Fibroblast of mammary gland (primary cell): ENCODE measurements around the gene CAMKMT.

Experiments
- DNase-seq: peaks from one replicate; pipeline ENCODE4 v3.0.0-alpha.2; 2010; ENCODE audit warnings: low read depth
- H3K4me3 ChIP-seq: 2 replicates; pipeline ENCODE4 v1.5.1; 2011; ENCODE audit warnings: low read depth, mild to moderate bottlenecking, low read length, moderate library complexity; ENCODE audit not compliant: control insufficient read depth
- TF ChIP-seq, protein P1 (sequence below): conservative IDR thresholded peaks from 2 replicates; pipeline ENCODE4 v1.5.1; 2011; ENCODE audit warnings: low read depth, low read length, inconsistent platforms; ENCODE audit not compliant: control insufficient read depth, insufficient read depth

The CAMKMT gene

DNA sequence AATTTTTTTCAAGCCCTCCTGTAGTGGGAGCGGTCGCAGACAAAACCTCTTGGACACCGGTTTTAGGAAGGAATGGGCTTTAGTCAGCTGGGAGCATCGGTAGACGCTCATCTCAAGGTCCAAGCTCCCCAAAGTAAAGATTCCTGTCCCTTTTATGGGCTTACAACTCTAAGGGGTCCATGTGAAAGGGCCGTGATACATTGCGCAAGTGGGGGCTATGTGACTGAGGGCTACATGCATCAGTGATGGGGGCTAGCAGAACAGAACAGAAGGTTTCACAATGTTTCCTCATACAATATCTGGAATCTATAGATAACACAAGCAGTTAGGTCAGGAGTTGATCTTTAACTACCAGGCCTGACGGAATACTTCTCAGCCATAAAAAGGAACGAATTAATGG lies 62.5 kb downstream of the CAMKMT start:
- H3K4me3 ChIP-seq = no peak overlapping the region
- TF ChIP-seq, protein P1, sequence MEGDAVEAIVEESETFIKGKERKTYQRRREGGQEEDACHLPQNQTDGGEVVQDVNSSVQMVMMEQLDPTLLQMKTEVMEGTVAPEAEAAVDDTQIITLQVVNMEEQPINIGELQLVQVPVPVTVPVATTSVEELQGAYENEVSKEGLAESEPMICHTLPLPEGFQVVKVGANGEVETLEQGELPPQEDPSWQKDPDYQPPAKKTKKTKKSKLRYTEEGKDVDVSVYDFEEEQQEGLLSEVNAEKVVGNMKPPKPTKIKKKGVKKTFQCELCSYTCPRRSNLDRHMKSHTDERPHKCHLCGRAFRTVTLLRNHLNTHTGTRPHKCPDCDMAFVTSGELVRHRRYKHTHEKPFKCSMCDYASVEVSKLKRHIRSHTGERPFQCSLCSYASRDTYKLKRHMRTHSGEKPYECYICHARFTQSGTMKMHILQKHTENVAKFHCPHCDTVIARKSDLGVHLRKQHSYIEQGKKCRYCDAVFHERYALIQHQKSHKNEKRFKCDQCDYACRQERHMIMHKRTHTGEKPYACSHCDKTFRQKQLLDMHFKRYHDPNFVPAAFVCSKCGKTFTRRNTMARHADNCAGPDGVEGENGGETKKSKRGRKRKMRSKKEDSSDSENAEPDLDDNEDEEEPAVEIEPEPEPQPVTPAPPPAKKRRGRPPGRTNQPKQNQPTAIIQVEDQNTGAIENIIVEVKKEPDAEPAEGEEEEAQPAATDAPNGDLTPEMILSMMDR = no peak
- no peak for DNase-seq

DNA sequence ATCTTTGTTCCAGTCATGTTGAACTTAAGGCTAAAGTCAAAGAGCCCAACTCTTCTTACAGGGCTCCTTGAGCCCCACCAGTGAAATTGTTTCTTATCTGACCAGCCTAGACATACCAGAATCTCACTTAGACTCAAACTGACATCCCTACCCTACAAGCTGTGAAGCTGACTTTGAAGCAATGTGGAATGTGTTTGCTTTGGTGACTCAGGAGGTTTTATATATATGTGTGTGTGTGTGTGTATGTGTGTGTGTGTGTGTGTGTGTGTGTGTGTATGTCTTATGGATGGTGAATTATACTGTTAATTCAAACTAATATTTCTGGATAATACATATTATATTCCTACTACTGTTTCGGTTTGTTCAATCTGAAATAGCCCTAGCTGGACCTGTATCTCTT lies 67.3 kb downstream of the CAMKMT start:
- peak; percentile 15 for DNase-seq
- TF ChIP-seq, protein P1 = no peak

DNA sequence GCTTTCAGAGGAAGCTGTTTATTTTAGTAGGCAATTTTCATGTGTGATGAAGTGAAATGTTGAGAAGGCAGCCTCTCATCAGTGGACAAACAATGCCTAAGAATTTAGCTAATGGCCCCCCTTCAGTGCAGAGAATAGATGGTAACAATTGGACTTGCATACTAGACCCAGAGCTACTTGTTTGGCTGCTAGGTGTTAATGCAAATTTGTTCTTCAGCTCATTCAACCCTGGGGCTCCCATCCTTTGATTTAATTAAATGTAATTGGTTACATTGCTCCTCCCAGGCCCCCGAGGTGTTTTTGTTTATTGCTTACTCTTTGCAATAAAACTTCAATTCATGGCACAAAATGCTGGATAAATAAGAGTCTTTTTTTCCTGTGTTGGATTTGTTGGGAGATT lies 68.6 kb downstream of the CAMKMT start:
- H3K4me3 ChIP-seq = no peak overlapping the region
- DNase-seq = no peak
- TF ChIP-seq, protein P1 = no peak

More for the DNA sequence above, 67.3 kb downstream of the CAMKMT start:
- no peak overlapping the region for H3K4me3 ChIP-seq

DNA sequence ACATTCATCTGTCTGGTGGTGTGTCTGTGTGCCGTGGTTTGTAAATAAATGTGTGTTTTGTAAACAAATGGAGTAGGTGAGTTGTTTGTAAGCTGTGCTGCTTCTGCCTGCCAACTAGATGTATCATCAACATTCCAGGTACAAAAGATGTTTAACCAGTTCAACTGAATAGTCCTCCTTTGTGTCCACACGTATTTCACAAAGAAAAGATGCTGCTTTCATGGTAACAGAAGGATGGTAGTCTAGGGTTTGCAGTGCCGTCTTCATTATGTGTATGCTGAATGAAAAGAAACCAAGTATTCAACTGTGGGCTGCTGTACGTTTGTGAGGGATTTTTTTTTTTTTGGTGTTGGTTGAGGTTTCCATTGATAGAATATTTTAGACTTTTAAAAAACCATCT lies 72.1 kb downstream of the CAMKMT start:
- TF ChIP-seq, protein P1 = no peak
- no peak for DNase-seq
- no peak overlapping the region for H3K4me3 ChIP-seq

DNA sequence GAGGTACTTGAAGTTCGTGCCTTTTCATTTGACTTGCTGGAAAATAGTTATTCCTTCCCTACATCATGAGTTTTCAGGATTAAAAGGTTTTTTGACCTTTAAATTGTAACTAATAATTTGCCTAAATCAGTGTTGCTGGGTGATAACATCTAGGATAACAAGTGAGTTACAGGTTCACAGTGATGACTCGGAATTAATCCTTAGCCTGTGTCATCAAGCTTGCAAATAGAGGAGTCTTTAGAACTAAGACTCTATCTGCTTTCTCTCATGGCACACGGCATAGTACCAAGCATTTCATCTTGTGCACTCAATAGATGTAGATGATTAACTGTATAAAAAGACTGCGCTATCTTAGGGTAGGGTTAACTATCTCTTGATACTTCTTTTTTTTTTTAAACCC lies 79.5 kb downstream of the CAMKMT start:
- peak; percentile 23 for DNase-seq

DNA sequence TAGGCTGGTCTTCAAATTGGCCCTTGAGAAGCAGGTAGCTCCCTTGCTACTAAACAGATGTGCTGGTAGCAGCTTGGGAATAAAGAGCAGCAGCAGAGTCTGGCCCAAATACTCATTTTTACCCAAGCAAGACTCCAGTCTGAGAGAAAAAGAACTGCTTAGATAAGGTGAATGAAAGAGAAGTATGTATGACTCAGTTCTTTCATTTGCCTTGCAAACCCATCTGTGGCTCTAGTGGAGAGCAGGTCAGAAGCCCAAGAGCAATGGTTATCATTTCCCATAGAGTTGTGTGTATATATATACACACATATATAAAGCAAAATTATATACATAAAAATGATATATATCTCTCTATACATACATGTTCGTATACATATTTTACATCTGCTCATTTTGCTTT lies 80.3 kb downstream of the CAMKMT start:
- no peak for DNase-seq
- H3K4me3 ChIP-seq = no peak overlapping the region
- TF ChIP-seq, protein P1 = no peak

More for the DNA sequence above, 79.5 kb downstream of the CAMKMT start:
- H3K4me3 ChIP-seq = no peak overlapping the region
- TF ChIP-seq, protein P1 = no peak

DNA sequence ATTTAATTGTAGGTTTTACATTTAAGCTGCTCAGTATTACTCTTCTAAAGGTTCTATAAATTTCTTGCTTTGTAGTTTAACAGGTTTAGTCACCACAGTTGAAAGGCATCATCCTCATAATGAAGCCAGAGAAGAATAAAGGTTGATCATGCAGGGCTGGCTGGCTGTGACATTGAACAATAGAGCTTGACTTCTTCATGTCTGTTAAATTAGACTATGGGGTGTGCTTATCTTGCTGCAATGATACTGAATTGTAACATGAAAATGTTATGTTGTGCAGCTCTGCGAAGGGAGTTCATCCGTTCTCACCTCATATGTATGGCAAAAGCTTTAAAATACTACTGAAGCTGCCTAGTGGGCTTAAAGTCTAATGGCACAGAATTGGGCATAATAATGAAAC lies 81.8 kb downstream of the CAMKMT start:
- H3K4me3 ChIP-seq = no peak overlapping the region
- DNase-seq = no peak
- TF ChIP-seq, protein P1 = no peak
